Muscle layer of colon (tissue), 2 donors: ENCODE data around the gene SAMD9L.
A peak's percentile ranks its signal among the peaks of the same experiment; 100 is the strongest.
"Not testable (repeated sequence)": the region's sequence is repeated elsewhere in the genome, so short reads cannot be mapped to it uniquely, and the experiment has no call there.

Experiments
- H3K27ac ChIP-seq: one replicate; pipeline ENCODE4 v1.7.0; 2013; ENCODE audit warnings: low read depth, mild to moderate bottlenecking, low read length, moderate library complexity
- H3K27me3 ChIP-seq, 2 donors: one replicate each; pipeline ENCODE4 v1.7.0; 2013; ENCODE audit warnings: low read length in 2 of 2, mild to moderate bottlenecking in 2 of 2; ENCODE audit not compliant: insufficient read depth in 2 of 2, control insufficient read depth in 1 of 2
- H3K36me3 ChIP-seq: one replicate; pipeline ENCODE4 v1.7.0; 2013; ENCODE audit warnings: mild to moderate bottlenecking, low read length; ENCODE audit not compliant: insufficient read depth
- H3K4me1 ChIP-seq: one replicate; pipeline ENCODE4 v1.7.0; 2013; ENCODE audit warnings: mild to moderate bottlenecking, low read length; ENCODE audit not compliant: insufficient read depth
- H3K4me3 ChIP-seq, 2 donors: one replicate each; pipeline ENCODE4 v1.7.0; 2013; ENCODE audit warnings: low read length in 2 of 2, low read depth in 1 of 2, mild to moderate bottlenecking in 1 of 2, moderate library complexity in 1 of 2
- H3K9ac ChIP-seq: one replicate; pipeline ENCODE4 v1.7.0; 2013; ENCODE audit warnings: low read length
- H3K9me3 ChIP-seq: one replicate; pipeline ENCODE4 v1.7.0; 2013; ENCODE audit warnings: mild to moderate bottlenecking, low read length
- donor health status: abdominal sarcoma.
- donor health status: Adenocarcinoma of cecum.

The SAMD9L gene

DNA sequence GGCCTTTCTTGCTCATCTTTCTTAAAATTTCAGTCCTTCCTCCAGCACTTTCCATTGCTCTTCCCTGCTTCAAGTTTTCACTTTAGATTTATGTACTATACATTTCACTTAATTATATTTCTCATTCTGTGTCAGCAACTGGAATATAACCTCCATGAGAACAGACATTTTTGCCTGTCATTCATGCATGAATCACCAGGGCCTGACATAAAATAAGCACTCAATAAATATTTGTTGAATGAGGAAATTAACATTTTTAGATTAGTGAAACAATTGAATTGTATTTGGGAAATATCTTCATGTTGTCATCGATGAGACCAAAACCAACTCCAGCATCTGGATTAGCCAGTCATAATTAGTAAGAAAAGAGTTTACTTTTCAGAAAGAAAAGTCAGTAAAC lies 6.1 kb downstream of the SAMD9L start:
- Histone ChIP-seq H3K36me3 (peaks cover 23% of the 10 kb centered on the region), H3K9ac (no peak overlapping the region), H3K27ac (no peak overlapping the region), H3K4me1 (no peaks in the 10 kb centered on the region), H3K4me3 (no peak overlapping the region), H3K9me3 (no peaks in the 10 kb centered on the region), H3K27me3 (no peaks in the 10 kb centered on the region)

GRCh38 chr7:93140582-93141191 lies 7.5 kb downstream of the SAMD9L start:
- Histone ChIP-seq H3K27me3 (no peaks in the 10 kb centered on the region), H3K27ac (no peak overlapping the region), H3K9ac (no peak overlapping the region), H3K36me3 (peaks cover 30% of the 10 kb centered on the region), H3K9me3 (peaks cover 6% of the 10 kb centered on the region), H3K4me3 (no peak overlapping the region), H3K4me1 (no peaks in the 10 kb centered on the region)

DNA sequence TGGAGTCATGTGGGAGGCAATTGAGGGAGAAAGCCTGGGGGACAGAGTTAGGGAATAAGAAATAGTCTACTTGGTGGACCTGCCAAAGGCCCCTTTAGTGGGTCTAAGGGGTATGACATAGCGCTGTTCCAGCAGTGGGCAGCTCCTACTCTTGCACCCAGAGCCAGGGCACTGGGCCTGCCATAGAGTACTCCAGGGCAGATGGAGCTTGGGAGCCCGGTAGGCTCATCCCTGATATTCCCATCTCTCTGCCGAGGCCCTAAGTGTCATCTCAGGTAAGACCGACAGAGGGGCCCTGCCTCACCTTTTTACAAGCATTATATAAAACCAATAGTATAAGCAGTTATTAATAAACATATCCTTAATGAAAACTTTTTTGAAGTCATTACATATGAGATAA lies 9.6 kb downstream of the SAMD9L start:
- Histone ChIP-seq H3K4me1 (no peaks in the 10 kb centered on the region), H3K36me3 (peaks cover 37% of the 10 kb centered on the region), H3K27ac (no peak overlapping the region), H3K9ac (no peak overlapping the region), H3K9me3 (peaks cover 14% of the 10 kb centered on the region), H3K4me3 (no peak overlapping the region), H3K27me3 (no peaks in the 10 kb centered on the region)

GRCh38 chr7:93133005-93133404 lies 15.2 kb downstream of the SAMD9L start:
- Histone ChIP-seq H3K9ac (no peak overlapping the region), H3K36me3 (peaks cover 20% of the 10 kb centered on the region), H3K4me1 (no peaks in the 10 kb centered on the region), H3K27ac (no peak overlapping the region), H3K9me3 (peaks cover 14% of the 10 kb centered on the region), H3K27me3 (no peaks in the 10 kb centered on the region), H3K4me3 (no peak overlapping the region)

DNA sequence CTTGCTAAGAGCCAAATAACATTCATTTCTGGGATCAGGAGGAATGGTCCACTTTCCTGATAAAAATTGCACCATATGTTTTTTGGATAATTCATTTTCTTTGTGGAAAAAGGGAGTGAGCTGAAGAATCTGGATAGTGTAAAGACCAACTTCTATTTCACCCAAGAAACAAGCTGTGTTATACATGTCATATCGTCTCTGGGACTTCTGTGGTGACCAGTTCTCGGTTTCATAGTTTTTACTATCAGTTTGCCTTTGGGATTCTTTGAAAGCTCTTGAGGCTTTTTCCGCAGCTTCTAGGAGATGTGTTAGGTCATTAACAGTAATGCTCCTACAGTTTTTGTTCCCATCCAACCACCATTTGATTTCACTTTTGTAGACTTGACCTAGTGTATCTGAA lies 16.0 kb downstream of the SAMD9L start:
- Histone ChIP-seq H3K9me3 (peaks cover 14% of the 10 kb centered on the region), H3K36me3 (peaks cover 17% of the 10 kb centered on the region)

DNA sequence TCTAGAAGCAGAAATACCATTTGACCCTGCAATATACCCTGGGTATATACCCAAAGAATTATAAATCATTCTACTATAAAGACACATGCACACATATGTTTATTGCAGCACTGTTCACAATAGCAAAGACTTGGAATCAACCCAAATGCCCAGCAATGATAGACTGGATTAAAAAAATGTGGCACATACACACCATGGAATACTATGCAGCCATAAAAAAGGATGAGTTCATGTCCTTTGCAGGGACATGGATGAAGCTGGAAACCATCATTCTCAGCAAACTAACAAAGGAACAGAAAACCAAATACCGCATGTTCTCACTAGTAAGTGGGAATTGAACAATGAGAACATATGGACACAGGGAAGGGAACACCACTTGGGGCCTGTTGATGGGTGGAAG lies 21.2 kb downstream of the SAMD9L start:
- not testable (repeated sequence) for H3K4me3 ChIP-seq, H3K9me3 ChIP-seq, H3K27ac ChIP-seq, H3K9ac ChIP-seq, H3K36me3 ChIP-seq, H3K27me3 ChIP-seq, H3K4me1 ChIP-seq

More for the DNA sequence above, 16.0 kb downstream of the SAMD9L start:
- no peaks in the 10 kb centered on the region for H3K27me3 ChIP-seq
- H3K9ac ChIP-seq = no peak overlapping the region
- H3K4me3 ChIP-seq = no peak overlapping the region
- H3K4me1 ChIP-seq = no peaks in the 10 kb centered on the region
- no peak overlapping the region for H3K27ac ChIP-seq

DNA sequence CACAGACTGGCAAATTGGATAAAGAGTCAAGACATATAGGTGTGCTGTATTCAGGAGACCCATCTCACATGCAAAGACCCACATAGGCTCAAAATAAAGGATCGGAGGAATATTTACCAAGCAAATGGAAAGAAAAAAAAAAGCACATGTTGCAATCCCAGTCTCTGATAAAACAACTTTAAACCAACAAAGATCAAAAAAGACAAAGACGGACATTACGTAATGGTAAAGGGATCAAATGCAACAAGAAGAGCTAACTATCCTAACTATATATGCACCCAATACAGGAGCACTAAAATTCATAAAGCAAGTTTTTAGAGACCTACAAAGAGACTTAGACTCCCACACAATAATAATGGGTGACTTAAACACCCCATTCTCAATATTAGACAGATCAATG lies 24.7 kb downstream of the SAMD9L start:
- not testable (repeated sequence) for H3K4me3 ChIP-seq, H3K36me3 ChIP-seq, H3K9ac ChIP-seq, H3K27me3 ChIP-seq, H3K4me1 ChIP-seq, H3K27ac ChIP-seq, H3K9me3 ChIP-seq

- H3K27ac ChIP-seq = no peak overlapping the region
These were observed 27.3 kb downstream of the SAMD9L start for GRCh38 chr7:93120592-93121549.

DNA sequence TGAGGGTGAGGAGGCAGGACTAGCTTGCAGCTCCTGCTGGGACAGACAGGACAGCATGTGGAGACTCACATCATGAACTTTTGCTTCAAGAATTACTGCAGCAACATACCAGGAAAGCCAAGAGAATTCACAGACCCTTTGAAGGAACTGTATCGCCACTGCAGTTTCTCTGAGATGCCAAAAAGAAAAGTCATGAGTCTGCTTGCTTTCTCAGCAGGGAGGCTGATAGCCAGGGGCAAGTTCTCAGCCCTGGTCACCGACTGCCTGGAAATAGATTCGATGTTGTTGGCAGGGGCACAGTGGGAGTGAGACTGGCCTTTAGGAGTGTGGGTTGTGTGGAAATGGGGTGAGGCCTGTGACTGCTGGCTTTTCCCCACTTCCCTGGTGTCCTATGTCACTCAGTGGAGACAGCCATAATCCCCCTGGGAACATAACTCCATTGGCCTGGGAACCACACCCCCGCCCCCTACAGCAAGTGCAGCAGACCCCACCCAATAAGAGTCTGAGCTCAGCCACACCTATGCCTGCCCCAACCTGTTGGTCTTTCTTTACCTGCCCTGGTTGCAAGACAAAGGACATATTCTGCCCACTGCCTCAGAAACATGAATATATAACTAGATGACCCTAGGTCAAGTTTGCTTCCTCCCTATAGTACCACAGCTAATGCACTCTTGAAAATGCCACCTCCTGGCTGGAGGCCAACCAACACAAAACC lies 28.8 kb downstream of the SAMD9L start:
- Histone ChIP-seq H3K36me3 (no peaks in the 10 kb centered on the region), H3K9me3 (no peaks in the 10 kb centered on the region), H3K9ac (no peak overlapping the region), H3K27me3 (no peaks in the 10 kb centered on the region), H3K27ac (no peak overlapping the region), H3K4me3 (no peak overlapping the region), H3K4me1 (peaks cover 11% of the 10 kb centered on the region)

More at GRCh38 chr7:93120592-93121549, 27.3 kb downstream of the SAMD9L start:
- Histone ChIP-seq H3K9ac (no peak overlapping the region), H3K9me3 (no peaks in the 10 kb centered on the region), H3K36me3 (no peaks in the 10 kb centered on the region), H3K27me3 (no peaks in the 10 kb centered on the region), H3K4me1 (peaks cover 11% of the 10 kb centered on the region), H3K4me3 (no peak overlapping the region)

GRCh38 chr7:93117852-93118530 lies 30.2 kb downstream of the SAMD9L start, which contains the start of gene SAMD9:
SAMD9 (minus strand) TSS chr7:93117979; CDS start chr7:93106097, 11,882 bp downstream.
- H3K4me3 ChIP-seq = peak within 1 kb of the TSS; percentile 47 to 63
- no peaks in the 10 kb centered on the region for H3K36me3 ChIP-seq
- peaks cover 11% of the 10 kb centered on the region for H3K4me1 ChIP-seq
- no peaks in the 10 kb centered on the region for H3K9me3 ChIP-seq
- peak within 1 kb of the TSS; percentile 8 for H3K27ac ChIP-seq
- H3K27me3 ChIP-seq = no peaks in the 10 kb centered on the region
- peak within 1 kb of the TSS; percentile 24 for H3K9ac ChIP-seq

GRCh38 chr7:93117327-93117726 lies 30.9 kb downstream of the SAMD9L start:
- Histone ChIP-seq H3K9ac (peak overlapping the region; percentile 11), H3K27ac (no peak overlapping the region), H3K4me3 (peak overlapping the region; percentile 47 to 63), H3K9me3 (no peaks in the 10 kb centered on the region), H3K4me1 (peaks cover 11% of the 10 kb centered on the region), H3K27me3 (no peaks in the 10 kb centered on the region), H3K36me3 (no peaks in the 10 kb centered on the region)
